ENCODE results near the gene HCFC1R1. TPM values are rescaled to one million over a fixed set of nuclear protein-coding genes. Genes with fewer than 3 reads are reported as not detected.

HCFC1R1 gene
- total RNA-seq, 1 donor from 2014 or later = 48.5 TPM

DNA sequence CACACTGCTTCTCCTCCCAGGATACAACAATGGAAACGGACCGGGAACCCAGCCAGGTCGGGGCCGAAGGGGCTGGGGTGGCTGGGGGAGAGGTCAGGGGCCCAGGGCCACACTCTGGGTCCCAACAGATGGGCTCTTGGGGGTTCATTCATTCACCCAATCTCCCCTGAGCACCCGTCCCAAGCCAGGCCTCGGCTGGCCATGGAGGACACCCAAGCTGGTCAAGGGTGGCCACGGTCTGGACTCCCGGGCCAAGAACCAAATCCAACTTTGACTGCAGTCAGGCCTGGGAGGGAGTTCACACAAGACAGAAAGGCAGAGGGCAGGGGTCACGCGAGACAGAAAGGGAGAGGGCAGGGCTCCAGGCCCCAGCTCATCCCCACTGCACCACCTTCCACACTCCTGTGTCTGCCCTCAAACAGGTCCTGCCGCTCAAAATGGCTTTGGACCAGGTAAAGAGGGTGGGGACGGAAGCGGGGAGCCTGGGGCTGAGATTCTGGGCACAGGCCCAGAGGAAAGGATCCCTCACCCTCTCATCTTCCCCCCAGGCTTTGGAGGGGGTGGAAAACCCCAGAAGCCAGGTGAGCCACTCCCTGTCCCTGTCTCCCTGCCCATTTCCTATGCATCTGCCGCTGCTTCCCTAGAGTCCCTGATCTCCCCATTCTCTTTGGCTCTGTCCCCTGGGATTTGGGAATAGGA, 31.2 kb downstream of the HCFC1R1 start:
- intact Hi-C loops (cut with micrococcal nuclease) = no loop called here
- peaks cover 52% of the 10 kb centered on the region for H3K27me3 ChIP-seq (ENCODE audit: low read depth)
- DNase-seq = no peak
- no peaks in the 10 kb centered on the region for H3K9me3 ChIP-seq (replicated peaks)
- no peak overlapping the region for H3K4me3 ChIP-seq
- no peak overlapping the region for H3K27ac ChIP-seq (replicated peaks)
- H3K4me1 ChIP-seq = no peaks in the 10 kb centered on the region
- TF ChIP-seq, protein P1, sequence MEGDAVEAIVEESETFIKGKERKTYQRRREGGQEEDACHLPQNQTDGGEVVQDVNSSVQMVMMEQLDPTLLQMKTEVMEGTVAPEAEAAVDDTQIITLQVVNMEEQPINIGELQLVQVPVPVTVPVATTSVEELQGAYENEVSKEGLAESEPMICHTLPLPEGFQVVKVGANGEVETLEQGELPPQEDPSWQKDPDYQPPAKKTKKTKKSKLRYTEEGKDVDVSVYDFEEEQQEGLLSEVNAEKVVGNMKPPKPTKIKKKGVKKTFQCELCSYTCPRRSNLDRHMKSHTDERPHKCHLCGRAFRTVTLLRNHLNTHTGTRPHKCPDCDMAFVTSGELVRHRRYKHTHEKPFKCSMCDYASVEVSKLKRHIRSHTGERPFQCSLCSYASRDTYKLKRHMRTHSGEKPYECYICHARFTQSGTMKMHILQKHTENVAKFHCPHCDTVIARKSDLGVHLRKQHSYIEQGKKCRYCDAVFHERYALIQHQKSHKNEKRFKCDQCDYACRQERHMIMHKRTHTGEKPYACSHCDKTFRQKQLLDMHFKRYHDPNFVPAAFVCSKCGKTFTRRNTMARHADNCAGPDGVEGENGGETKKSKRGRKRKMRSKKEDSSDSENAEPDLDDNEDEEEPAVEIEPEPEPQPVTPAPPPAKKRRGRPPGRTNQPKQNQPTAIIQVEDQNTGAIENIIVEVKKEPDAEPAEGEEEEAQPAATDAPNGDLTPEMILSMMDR (IDR thresholded peaks at IDR 0.05; ENCODE audit: borderline replicate concordance) = no peak
- H3K36me3 ChIP-seq = no peaks in the 10 kb centered on the region

DNA sequence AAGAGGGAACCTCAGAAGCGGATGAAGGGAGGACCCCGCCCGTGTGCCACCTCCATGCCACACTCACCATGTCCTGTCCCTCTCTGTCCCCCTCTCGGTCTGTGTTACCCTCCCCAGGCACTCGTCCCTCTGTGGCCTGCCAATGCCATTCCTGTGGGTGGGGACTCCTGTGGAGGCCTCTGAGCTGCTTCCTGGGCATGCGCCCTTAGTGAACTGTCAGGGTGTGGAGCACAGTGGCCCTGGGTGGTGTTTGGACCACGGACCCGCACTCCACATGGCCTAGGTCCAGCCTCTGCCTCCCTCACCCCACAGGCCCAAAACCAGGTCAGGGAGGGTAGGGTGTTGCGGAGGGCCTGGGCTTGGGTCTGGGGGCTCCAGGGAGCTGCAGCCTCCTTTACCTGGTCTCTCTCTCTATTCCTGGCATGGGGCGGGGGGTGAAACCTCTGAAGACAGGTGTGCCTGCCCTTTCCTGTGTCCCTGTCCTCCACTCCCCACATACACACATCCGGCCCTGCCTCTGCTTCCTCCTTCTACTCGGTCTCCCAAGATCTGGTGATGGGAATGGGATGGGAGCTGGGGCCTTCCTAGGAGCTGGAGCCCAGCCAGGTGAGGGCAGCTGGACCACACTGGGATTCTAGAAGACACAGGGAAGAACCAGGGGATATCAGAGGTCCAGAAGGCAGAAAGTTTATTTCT, 32.0 kb downstream of the HCFC1R1 start:
- DNase-seq = no peak
- H3K27ac ChIP-seq (replicated peaks) = no peak overlapping the region
- H3K4me3 ChIP-seq = no peak overlapping the region
- no peaks in the 10 kb centered on the region for H3K4me1 ChIP-seq
- peaks cover 52% of the 10 kb centered on the region for H3K27me3 ChIP-seq (ENCODE audit: low read depth)
- no peaks in the 10 kb centered on the region for H3K36me3 ChIP-seq
- intact Hi-C loops (cut with micrococcal nuclease) = no loop called here
- no peaks in the 10 kb centered on the region for H3K9me3 ChIP-seq (replicated peaks)
- TF ChIP-seq, protein P1 (IDR thresholded peaks at IDR 0.05; ENCODE audit: borderline replicate concordance) = no peak

DNA sequence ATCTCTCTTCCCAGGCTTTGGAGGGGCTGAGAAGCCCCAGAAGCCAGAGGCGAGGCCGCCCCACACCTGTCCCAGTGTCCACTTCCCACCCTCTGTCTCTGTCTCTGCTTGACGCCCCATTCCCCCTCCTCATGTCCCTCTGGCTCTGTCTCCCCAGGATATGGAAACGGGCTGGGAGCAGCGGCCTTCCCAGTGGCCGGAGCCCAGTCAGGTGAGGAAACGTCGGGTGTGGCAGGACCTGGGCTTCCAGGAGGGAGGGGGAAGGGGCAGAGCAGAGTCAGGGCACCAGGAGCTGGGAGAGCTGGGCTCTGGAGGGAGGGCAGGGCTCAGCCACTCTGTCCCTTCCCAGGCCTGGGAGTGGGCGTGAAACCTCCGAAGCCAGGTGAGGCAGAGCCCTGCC, 32.9 kb downstream of the HCFC1R1 start:
- H3K27me3 ChIP-seq (ENCODE audit: low read depth) = peaks cover 48% of the 10 kb centered on the region
- intact Hi-C loops (cut with micrococcal nuclease) = no loop called here
- no peaks in the 10 kb centered on the region for H3K9me3 ChIP-seq (replicated peaks)
- H3K4me1 ChIP-seq = peaks cover 7% of the 10 kb centered on the region
- TF ChIP-seq, protein P1 (IDR thresholded peaks at IDR 0.05; ENCODE audit: borderline replicate concordance) = no peak
- no peaks in the 10 kb centered on the region for H3K36me3 ChIP-seq
- no peak overlapping the region for H3K4me3 ChIP-seq
- H3K27ac ChIP-seq (replicated peaks) = no peak overlapping the region
- no peak for DNase-seq

DNA sequence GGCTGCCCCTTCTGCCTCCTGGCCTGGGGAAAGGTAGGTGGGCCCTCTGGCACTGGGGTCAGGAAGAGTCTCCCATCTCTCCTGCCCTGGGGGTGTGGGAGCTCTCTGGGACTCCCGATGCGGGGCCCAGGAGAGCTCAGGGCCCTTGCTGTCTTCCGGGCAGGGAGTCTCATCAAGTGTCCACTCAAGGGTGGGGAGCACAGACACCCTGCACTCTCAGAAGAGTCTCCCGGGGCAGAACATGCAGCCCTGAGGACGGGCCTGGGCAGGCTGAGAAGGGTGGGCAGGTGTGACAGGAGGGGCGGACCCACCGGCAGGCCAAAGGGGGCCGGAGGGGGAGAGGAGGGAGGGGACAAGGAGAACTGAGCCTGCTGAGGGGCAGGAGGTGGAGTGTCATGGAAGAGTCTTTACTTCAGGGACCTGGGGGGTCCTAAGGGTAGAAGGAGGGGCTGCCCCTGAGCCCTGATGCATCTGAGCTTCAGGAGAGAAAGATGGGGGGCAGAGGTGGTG, 35.1 kb downstream of the HCFC1R1 start:
- peaks cover 29% of the 10 kb centered on the region for H3K4me1 ChIP-seq
- no peak for DNase-seq
- H3K4me3 ChIP-seq = no peak overlapping the region
- no peak overlapping the region for H3K27ac ChIP-seq (replicated peaks)
- TF ChIP-seq, protein P1 (IDR thresholded peaks at IDR 0.05; ENCODE audit: borderline replicate concordance) = no peak
- no peaks in the 10 kb centered on the region for H3K36me3 ChIP-seq
- H3K9me3 ChIP-seq (replicated peaks) = no peaks in the 10 kb centered on the region
- intact Hi-C loops (cut with micrococcal nuclease) = no loop called here
- H3K27me3 ChIP-seq (ENCODE audit: low read depth) = peaks cover 43% of the 10 kb centered on the region

DNA sequence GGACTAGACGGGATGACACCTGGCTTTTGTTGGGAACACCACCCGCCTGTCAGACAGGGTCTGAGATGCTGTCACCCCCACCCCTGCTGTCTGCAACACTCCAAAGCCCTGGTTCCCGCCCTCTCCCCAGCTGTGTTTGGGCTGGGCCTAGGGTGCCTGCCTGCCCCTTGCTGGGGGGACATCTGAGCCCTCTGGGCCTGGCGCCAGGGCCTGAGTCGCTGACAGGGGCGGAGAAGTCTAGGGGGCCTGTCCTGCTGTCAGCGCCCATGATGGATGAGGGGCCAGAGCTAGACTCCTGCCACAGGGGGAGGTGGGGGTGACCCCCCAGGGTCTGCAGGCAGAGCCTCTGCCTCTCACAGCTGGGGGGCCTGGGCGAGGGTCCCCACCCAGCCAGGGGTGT, 35.9 kb downstream of the HCFC1R1 start:
- Histone ChIP-seq H3K4me1 (peaks cover 34% of the 10 kb centered on the region), H3K9me3 (replicated peaks) (no peaks in the 10 kb centered on the region), H3K4me3 (no peak overlapping the region), H3K27me3 (ENCODE audit: low read depth) (peaks cover 43% of the 10 kb centered on the region), H3K27ac (replicated peaks) (no peak overlapping the region), H3K36me3 (no peaks in the 10 kb centered on the region)
- TF ChIP-seq, protein P1 (IDR thresholded peaks at IDR 0.05; ENCODE audit: borderline replicate concordance) = no peak
- intact Hi-C loops (cut with micrococcal nuclease) = no loop called here
- no peak for DNase-seq

Measured in left ventricle myocardium inferior (tissue), 1 donor.